Liver (tissue), 3 donors: ENCODE measurements around the gene CTSC.

Source experiments
- FOXA2 ChIP-seq: IDR thresholded peaks from 2 replicates; pipeline ENCODE4 v1.6.1; 2016; ENCODE audit warnings: antibody characterized with exemption
- TF ChIP-seq, protein P1 (sequence below): IDR thresholded peaks from 2 replicates; pipeline ENCODE4 v1.6.1; 2016; ENCODE audit warnings: antibody characterized with exemption
- TF ChIP-seq, protein P2 (sequence below): fragments of 150-350 bp; IDR thresholded peaks from 2 replicates; pipeline ENCODE4 v1.5.1; 2017; ENCODE audit warnings: improper control_type of control experiment, low read depth, low read length; ENCODE audit not compliant: missing input control
- donor health status: healthy.
- donor health status: healthy.

DNA sequence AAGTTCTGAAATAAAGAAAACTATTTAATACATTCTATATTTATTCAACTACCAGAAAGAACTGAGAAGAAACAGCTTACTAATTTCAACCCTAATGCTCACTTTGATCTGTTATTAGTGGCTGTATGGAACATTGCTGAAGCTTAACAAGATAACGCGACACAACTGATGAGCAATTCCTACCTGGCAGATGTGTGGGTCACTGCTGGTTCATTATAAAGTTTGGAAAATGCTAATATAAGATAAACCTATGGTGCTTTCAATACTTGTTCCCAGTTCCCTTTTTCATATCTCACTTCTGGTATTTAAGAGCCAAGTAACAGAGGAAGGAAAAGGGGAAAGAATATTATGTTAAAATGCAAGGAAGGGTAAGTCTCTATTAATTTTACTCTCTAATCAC lies 10.5 kb downstream of the CTSC start:
- TF ChIP-seq, protein P1, sequence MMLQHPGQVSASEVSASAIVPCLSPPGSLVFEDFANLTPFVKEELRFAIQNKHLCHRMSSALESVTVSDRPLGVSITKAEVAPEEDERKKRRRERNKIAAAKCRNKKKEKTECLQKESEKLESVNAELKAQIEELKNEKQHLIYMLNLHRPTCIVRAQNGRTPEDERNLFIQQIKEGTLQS, result no peak
- no peak for TF ChIP-seq FOXA2
- TF ChIP-seq, protein P2, sequence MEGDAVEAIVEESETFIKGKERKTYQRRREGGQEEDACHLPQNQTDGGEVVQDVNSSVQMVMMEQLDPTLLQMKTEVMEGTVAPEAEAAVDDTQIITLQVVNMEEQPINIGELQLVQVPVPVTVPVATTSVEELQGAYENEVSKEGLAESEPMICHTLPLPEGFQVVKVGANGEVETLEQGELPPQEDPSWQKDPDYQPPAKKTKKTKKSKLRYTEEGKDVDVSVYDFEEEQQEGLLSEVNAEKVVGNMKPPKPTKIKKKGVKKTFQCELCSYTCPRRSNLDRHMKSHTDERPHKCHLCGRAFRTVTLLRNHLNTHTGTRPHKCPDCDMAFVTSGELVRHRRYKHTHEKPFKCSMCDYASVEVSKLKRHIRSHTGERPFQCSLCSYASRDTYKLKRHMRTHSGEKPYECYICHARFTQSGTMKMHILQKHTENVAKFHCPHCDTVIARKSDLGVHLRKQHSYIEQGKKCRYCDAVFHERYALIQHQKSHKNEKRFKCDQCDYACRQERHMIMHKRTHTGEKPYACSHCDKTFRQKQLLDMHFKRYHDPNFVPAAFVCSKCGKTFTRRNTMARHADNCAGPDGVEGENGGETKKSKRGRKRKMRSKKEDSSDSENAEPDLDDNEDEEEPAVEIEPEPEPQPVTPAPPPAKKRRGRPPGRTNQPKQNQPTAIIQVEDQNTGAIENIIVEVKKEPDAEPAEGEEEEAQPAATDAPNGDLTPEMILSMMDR, result no peak
